Measurements from ENCODE around the gene ZNF655. TPM values are rescaled to one million over a fixed set of nuclear protein-coding genes. Genes with fewer than 3 reads are reported as not detected.

Gene ZNF655
- 88.3 TPM for total RNA-seq

GRCh38 chr7:99558306-99559174, at the start of gene ZNF655:
TSS of gene ZNF655 (plus strand) at chr7:99558642. CDS start at chr7:99560560, 1,918 bp downstream.

GRCh38 chr7:99551767-99552463, 6.5 kb upstream of the ZNF655 start, which contains the start of gene FAM200A:
TSS of gene FAM200A (minus strand) at chr7:99552114. CDS start at chr7:99548407, 3,707 bp downstream.

GRCh38 chr7:99597762-99598501, 39.5 kb downstream of the ZNF655 start, which contains the start of gene TMEM225B:
TSS of gene TMEM225B (plus strand) at chr7:99598267. CDS start at chr7:99604389, 6,122 bp downstream.

GRCh38 chr7:99616359-99617191, 58.1 kb downstream of the ZNF655 start, which contains the start of gene ZSCAN25:
TSS of gene ZSCAN25 (plus strand) at chr7:99616946. CDS start at chr7:99619607, 2,661 bp downstream.

Other genes starting within 250 kb of the ZNF655 start
- gene ARPC1A, start 232.7 kb upstream of the ZNF655 start, total RNA-seq: 99.9 TPM
- gene ARPC1B, start 183.9 kb upstream of the ZNF655 start, total RNA-seq: 22.6 TPM
- gene PDAP1, start 150.0 kb upstream of the ZNF655 start, total RNA-seq: 25.8 TPM
- gene BUD31, start 149.7 kb upstream of the ZNF655 start, total RNA-seq: 84.4 TPM
- 7.2 TPM for gene PTCD1, start 119.8 kb upstream of the ZNF655 start, total RNA-seq
- gene CPSF4, start 119.7 kb upstream of the ZNF655 start, total RNA-seq: 27.0 TPM
- gene ATP5MF, start 92.5 kb upstream of the ZNF655 start, total RNA-seq: 348 TPM
- gene ZNF789, start 85.8 kb upstream of the ZNF655 start, total RNA-seq: 26.5 TPM
- gene ZNF394, start 58.4 kb upstream of the ZNF655 start, total RNA-seq: 28.8 TPM
- gene ZKSCAN5, start 54.0 kb upstream of the ZNF655 start, total RNA-seq: 16.8 TPM
- gene FAM200A, start 6.5 kb upstream of the ZNF655 start, total RNA-seq: 17.5 TPM
- gene TMEM225B, start 39.6 kb downstream of the ZNF655 start, total RNA-seq: 0.23 TPM
- 14.8 TPM for gene ZSCAN25, start 58.3 kb downstream of the ZNF655 start, total RNA-seq
- not detected for gene CYP3A5, start 121.4 kb downstream of the ZNF655 start, total RNA-seq
- not detected for gene CYP3A7, start 176.6 kb downstream of the ZNF655 start, total RNA-seq
- gene CYP3A4, start 225.5 kb downstream of the ZNF655 start, total RNA-seq: not detected